22Rv1 (cell line): ENCODE results near the gene STAT1.

Experiments
- H3K27ac ChIP-seq: fragments of 450-650 bp; 2 replicates; pipeline ENCODE4 v1.5.1; 2017
- ZFX ChIP-seq: fragments of 450-650 bp; IDR thresholded peaks from 2 replicates; pipeline ENCODE4 v1.6.1; 2017; ENCODE audit warnings: antibody characterized with exemption, borderline replicate concordance
- TF ChIP-seq, protein P1 (sequence below): fragments of 450-650 bp; IDR thresholded peaks from 2 replicates; pipeline ENCODE4 v1.5.1; 2017; ENCODE audit warnings: mild to moderate bottlenecking

STAT1 gene

DNA sequence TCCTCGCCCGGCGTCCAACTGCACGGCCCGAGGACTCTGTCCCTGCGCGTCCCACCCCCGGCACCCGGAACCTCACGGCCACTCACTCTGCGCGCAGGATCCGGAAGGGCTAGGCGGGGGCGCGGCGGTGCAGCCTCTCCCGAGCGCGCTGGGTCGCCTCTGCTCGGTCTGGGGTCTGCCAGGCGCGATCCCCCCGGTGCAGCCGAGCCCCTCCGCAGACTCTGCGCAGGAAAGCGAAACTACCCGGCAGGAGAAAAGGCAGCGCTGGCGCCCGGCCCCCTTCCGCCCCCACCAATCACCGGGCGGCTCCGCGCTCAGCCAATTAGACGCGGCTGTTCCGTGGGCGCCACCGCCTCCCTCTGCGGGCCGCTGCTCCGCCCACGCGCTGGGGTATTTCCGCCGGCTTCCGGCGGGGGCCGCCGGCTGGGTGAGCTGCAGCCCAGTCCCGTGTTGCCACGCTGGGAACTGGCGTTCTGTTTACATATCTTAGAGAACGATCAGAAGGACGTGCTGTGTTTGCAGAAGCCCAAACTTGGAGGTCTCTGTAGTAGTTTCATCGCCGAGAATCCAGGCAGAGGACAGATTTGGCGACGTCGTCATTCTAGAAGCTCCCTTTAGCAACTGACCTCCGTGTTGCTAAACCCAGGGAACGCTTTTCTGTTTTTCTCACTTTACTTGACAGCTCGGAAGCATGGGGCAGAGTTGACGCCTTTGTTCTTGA lies at the start of gene STAT1:
Gene STAT1, minus strand, starts transcription at position 240 of the 721 bp plus-strand sequence. CDS start 4,168 bp downstream, outside the sequence.
- TF ChIP-seq, protein P1, sequence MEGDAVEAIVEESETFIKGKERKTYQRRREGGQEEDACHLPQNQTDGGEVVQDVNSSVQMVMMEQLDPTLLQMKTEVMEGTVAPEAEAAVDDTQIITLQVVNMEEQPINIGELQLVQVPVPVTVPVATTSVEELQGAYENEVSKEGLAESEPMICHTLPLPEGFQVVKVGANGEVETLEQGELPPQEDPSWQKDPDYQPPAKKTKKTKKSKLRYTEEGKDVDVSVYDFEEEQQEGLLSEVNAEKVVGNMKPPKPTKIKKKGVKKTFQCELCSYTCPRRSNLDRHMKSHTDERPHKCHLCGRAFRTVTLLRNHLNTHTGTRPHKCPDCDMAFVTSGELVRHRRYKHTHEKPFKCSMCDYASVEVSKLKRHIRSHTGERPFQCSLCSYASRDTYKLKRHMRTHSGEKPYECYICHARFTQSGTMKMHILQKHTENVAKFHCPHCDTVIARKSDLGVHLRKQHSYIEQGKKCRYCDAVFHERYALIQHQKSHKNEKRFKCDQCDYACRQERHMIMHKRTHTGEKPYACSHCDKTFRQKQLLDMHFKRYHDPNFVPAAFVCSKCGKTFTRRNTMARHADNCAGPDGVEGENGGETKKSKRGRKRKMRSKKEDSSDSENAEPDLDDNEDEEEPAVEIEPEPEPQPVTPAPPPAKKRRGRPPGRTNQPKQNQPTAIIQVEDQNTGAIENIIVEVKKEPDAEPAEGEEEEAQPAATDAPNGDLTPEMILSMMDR = no peak; the same call in 1 of the 2 replicates
- no peak for TF ChIP-seq ZFX
- H3K27ac ChIP-seq = peak within 1 kb of the TSS; percentile 80

DNA sequence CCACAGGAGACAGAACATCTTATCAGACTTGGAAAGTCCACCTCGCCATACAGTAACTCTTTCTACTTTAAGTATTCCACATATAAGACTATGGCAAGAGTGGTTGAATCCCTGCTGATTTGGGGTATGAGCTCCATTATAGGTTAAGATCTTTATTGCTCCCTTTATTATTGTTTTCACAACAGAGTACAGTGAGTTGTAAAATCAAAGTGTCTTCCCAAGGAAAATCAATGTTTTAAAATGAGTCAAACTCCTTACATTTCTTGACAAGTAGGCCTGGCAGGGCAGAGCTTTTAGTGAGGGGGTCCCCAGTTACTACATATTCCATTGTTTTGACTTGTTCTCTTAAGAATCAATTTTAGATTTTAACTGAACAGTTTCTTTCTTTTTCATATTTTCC lies 49.6 kb upstream of the STAT1 start:
- TF ChIP-seq, protein P1 = no peak
- TF ChIP-seq ZFX = no peak

DNA sequence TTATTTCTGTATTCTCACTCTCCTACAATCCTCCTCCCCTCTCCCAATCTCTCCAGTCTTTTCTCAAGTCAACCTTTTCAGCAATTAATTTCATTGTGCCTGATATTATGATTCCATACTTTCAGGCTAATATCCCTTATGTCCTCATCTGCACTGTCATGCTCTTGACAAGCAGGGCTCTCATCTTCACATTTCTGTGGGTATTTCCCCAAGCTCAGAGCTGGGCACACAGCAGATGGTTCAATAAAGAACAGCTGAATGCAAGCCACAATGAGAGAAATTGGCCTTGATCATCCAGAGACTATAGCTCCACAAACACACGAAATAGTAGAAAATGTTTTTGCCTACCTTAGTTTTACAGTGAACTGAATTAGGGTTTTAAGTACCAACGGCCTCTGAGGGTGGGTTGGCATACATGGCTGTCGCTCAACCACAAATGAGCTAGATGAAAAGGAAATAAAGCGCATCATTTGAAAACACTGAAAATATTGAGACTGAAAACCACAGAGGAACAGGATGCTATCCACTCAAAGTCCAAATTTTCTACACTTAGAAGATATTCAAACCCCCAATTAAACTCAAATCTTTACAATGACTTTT lies 47.5 kb upstream of the STAT1 start:
- H3K27ac ChIP-seq = no peak overlapping the region
- TF ChIP-seq ZFX = no peak
- TF ChIP-seq, protein P1 = no peak

More for the DNA sequence above, 49.6 kb upstream of the STAT1 start:
- H3K27ac ChIP-seq = no peak overlapping the region

DNA sequence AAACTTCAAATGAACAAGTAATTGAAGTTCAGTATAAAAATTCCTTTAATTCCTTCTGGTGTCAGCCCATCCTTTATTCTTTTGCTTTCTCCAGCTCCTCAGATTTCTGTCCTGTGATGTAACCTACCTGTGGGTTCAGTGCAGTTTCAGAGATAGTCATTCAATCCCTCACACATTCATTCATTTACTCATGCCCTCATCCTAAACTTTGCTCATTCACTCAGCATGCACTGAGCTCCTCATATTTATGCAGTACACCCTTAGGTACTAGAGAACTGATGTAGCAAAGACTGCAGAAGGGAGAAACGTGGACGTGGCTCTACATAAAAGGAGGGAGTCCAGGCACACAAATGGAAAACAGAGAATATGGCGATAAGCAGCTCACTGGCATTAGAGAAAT lies 45.3 kb upstream of the STAT1 start:
- TF ChIP-seq ZFX = no peak
- TF ChIP-seq, protein P1 = no peak
- H3K27ac ChIP-seq = no peak overlapping the region

DNA sequence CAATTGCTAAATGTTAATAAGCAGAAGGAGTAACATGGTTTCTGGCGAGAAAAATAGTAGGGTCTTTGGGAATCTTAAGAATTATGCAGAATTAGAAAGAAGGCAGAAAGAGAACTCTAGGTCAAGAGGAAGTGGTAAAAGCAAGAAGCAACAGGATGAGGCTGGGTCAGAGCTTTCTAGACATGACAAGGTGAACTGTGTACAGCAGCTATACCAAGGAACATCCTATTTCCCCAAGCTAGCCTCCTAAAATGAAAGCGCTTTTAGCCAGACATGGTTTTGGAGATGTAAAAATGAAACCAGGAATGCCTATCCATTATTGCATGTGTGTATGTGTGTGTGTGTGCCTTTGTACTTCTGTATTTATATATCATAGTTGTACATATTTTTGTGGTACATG lies 42.3 kb upstream of the STAT1 start:
- TF ChIP-seq, protein P1 = no peak
- no peak for TF ChIP-seq ZFX
- no peak overlapping the region for H3K27ac ChIP-seq

DNA sequence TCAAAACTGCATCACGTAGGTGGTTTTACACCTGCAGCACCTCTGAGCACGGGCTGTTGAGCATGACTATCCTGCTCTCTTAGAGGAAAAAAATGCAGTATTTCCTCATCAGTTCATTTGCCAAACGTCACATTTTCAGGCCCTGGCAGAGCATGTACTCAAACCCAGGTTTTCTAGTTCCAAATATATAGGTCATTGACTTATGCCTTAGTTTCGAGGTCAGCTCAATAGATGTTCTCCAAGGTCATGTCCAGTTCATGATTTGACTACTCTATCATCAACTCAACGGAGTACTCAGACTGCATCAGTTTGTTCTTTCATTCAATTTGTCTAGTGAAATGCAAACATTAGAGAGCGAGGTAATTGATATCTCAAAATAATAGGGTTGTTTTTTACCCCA lies 39.3 kb upstream of the STAT1 start:
- H3K27ac ChIP-seq = no peak overlapping the region
- no peak for TF ChIP-seq ZFX
- TF ChIP-seq, protein P1 = no peak
